Activated T-cell treated with anti-CD3 and anti-CD28 coated beads, Interleukin-2, amount 50 U/mL, for 4 hours (primary cell): ENCODE results near the gene BCL2. TPM values are rescaled to one million over a fixed set of nuclear protein-coding genes. Genes with fewer than 3 reads are reported as not detected.

ENCODE experiments used
- ATAC-seq, 2 donors: fragments of 200-7000 bp; cut with Tn5 transposase; one replicate each; pipeline ENCODE4 v1.10.0; 2021
- DNase-seq: peaks from one replicate; pipeline ENCODE4 v3.0.0-alpha.2; 2020
- H3K27me3 Mint-ChIP-seq: one replicate; pipeline ENCODE4 v1.8.0; 2021; ENCODE audit warnings: low read depth, mixed read lengths
- H3K36me3 Mint-ChIP-seq: one replicate; pipeline ENCODE4 v1.8.0; 2022; ENCODE audit warnings: mixed read lengths; ENCODE audit not compliant: insufficient read depth
- H3K4me1 Mint-ChIP-seq: one replicate; pipeline ENCODE4 v1.8.0; 2021; ENCODE audit warnings: low read depth, mixed read lengths
- H3K4me3 Mint-ChIP-seq: one replicate; pipeline ENCODE4 v1.8.0; 2021; ENCODE audit warnings: mild to moderate bottlenecking, moderate library complexity, mixed read lengths
- H3K9me3 Mint-ChIP-seq: one replicate; pipeline ENCODE4 v1.8.0; 2021; ENCODE audit warnings: mixed read lengths
- total RNA-seq, 3 donors: library from RNA; stranded (reverse); gene quantifications; one replicate each; pipeline ENCODE4 v1.2.1, GENCODE V29; 2021

BCL2 gene
- total RNA-seq, 3 donors from 2014 or later: 45.0 to 71.4 (median 66.6) TPM

GRCh38 chr18:63087421-63088230, 231.9 kb downstream of the BCL2 start:
- H3K27me3 Mint-ChIP-seq: peaks cover 3% of the 10 kb centered on the region

GRCh38 chr18:63085611-63086010, 234.0 kb downstream of the BCL2 start:
- H3K36me3 Mint-ChIP-seq: no peaks in the 10 kb centered on the region
- H3K27me3 Mint-ChIP-seq: peaks cover 3% of the 10 kb centered on the region
- H3K4me3 Mint-ChIP-seq: no peak overlapping the region
- DNase-seq (no peak), ATAC-seq (no peak)
- no peaks in the 10 kb centered on the region for H3K4me1 Mint-ChIP-seq
- H3K9me3 Mint-ChIP-seq: no peaks in the 10 kb centered on the region

More at GRCh38 chr18:63087421-63088230, 231.9 kb downstream of the BCL2 start:
- no peaks in the 10 kb centered on the region for H3K36me3 Mint-ChIP-seq
- DNase-seq: no peak
- no peak overlapping the region for H3K4me3 Mint-ChIP-seq
- no peak for ATAC-seq
- no peaks in the 10 kb centered on the region for H3K4me1 Mint-ChIP-seq
- no peaks in the 10 kb centered on the region for H3K9me3 Mint-ChIP-seq

- ATAC-seq (no peak), DNase-seq (no peak)
- Mint-ChIP-seq H3K4me3 (no peak overlapping the region), H3K9me3 (peaks cover 6% of the 10 kb centered on the region), H3K27me3 (peaks cover 3% of the 10 kb centered on the region), H3K4me1 (no peaks in the 10 kb centered on the region), H3K36me3 (no peaks in the 10 kb centered on the region)
These were observed 235.3 kb downstream of the BCL2 start for GRCh38 chr18:63084219-63084618.

- Mint-ChIP-seq H3K9me3 (peaks cover 6% of the 10 kb centered on the region), H3K4me1 (no peaks in the 10 kb centered on the region), H3K36me3 (no peaks in the 10 kb centered on the region), H3K4me3 (no peak overlapping the region), H3K27me3 (peaks cover 3% of the 10 kb centered on the region)
- DNase-seq (no peak), ATAC-seq (no peak)
These were observed 236.0 kb downstream of the BCL2 start for GRCh38 chr18:63083555-63083954.

GRCh38 chr18:63083020-63083531, 236.5 kb downstream of the BCL2 start:
- H3K9me3 Mint-ChIP-seq: peaks cover 6% of the 10 kb centered on the region

GRCh38 chr18:63082366-63083019, 237.1 kb downstream of the BCL2 start:
- DNase-seq (no peak), ATAC-seq (no peak)
- Mint-ChIP-seq H3K4me1 (peaks cover 2% of the 10 kb centered on the region), H3K36me3 (no peaks in the 10 kb centered on the region), H3K4me3 (no peak overlapping the region), H3K27me3 (peaks cover 5% of the 10 kb centered on the region), H3K9me3 (peaks cover 6% of the 10 kb centered on the region)

More at GRCh38 chr18:63083020-63083531, 236.5 kb downstream of the BCL2 start:
- no peaks in the 10 kb centered on the region for H3K36me3 Mint-ChIP-seq
- no peak for DNase-seq
- H3K4me3 Mint-ChIP-seq: no peak overlapping the region
- peaks cover 2% of the 10 kb centered on the region for H3K4me1 Mint-ChIP-seq
- peaks cover 5% of the 10 kb centered on the region for H3K27me3 Mint-ChIP-seq
- ATAC-seq: no peak

- DNase-seq (no peak), ATAC-seq (peak in 1 of 2 donors; percentile 51)
- Mint-ChIP-seq H3K9me3 (peaks cover 6% of the 10 kb centered on the region), H3K4me3 (no peak overlapping the region), H3K27me3 (peaks cover 5% of the 10 kb centered on the region), H3K4me1 (peaks cover 10% of the 10 kb centered on the region), H3K36me3 (no peaks in the 10 kb centered on the region)
These were observed 240.5 kb downstream of the BCL2 start for GRCh38 chr18:63079114-63079513.

- peaks cover 6% of the 10 kb centered on the region for H3K9me3 Mint-ChIP-seq
- no peak overlapping the region for H3K4me3 Mint-ChIP-seq
- ATAC-seq (no peak), DNase-seq (no peak)
- no peaks in the 10 kb centered on the region for H3K36me3 Mint-ChIP-seq
- H3K4me1 Mint-ChIP-seq: peaks cover 10% of the 10 kb centered on the region
- peaks cover 5% of the 10 kb centered on the region for H3K27me3 Mint-ChIP-seq
These were observed 241.1 kb downstream of the BCL2 start for GRCh38 chr18:63078471-63078870.

GRCh38 chr18:63074981-63075404, 244.6 kb downstream of the BCL2 start:
- H3K36me3 Mint-ChIP-seq: no peaks in the 10 kb centered on the region

GRCh38 chr18:63073481-63073880, 246.1 kb downstream of the BCL2 start:
- Mint-ChIP-seq H3K4me1 (peaks cover 10% of the 10 kb centered on the region), H3K27me3 (peaks cover 4% of the 10 kb centered on the region), H3K36me3 (no peaks in the 10 kb centered on the region), H3K4me3 (no peak overlapping the region), H3K9me3 (no peaks in the 10 kb centered on the region)
- ATAC-seq (no peak), DNase-seq (no peak)

More at GRCh38 chr18:63074981-63075404, 244.6 kb downstream of the BCL2 start:
- ATAC-seq (peak; percentile 98), DNase-seq (peak; percentile 44)
- H3K9me3 Mint-ChIP-seq: peaks cover 4% of the 10 kb centered on the region
- peaks cover 10% of the 10 kb centered on the region for H3K4me1 Mint-ChIP-seq
- peak overlapping the region; percentile 81 for H3K4me3 Mint-ChIP-seq
- H3K27me3 Mint-ChIP-seq: peaks cover 5% of the 10 kb centered on the region

Other genes with a start within 250 kb of the BCL2 start
- 10 to 100 TPM; 64.6 to 78.2 (median 76.2) TPM for gene KDSR, start 47.4 kb upstream of the BCL2 start, total RNA-seq
- gene VPS4B, start 102.7 kb upstream of the BCL2 start, total RNA-seq: 10 to 100 TPM; 55.2 to 59.8 (median 59.3) TPM
- gene SERPINB5, start 157.2 kb upstream of the BCL2 start, total RNA-seq: not detected
- not detected for gene SERPINB12, start 222.6 kb upstream of the BCL2 start, total RNA-seq